IMR-90 (cell line): Measurements from ENCODE around the gene BEX1. TPM values are rescaled to one million over a fixed set of nuclear protein-coding genes. Genes with fewer than 3 reads are reported as not detected.

Source experiments
- ATAC-seq: fragments of 200-7000 bp; cut with Tn5 transposase; 2 replicates; pipeline ENCODE4 v1.9.1; 2020; ENCODE audit warnings: low read depth, mild to moderate bottlenecking, moderate library complexity
- BruUV-seq: library from RNA; stranded (reverse); fragments of 400-500 nt; replicated peaks from 2 replicates; lab custom pipeline; 2021; lab: Mats Ljungman, UMichigan
- CTCF ChIA-PET: fragments of 300-600 bp; formaldehyde crosslinking; extraction: SDS; loops from one replicate; lab custom pipeline; 2021; ENCODE audit warnings: antibody characterized with exemption; lab: Yijun Ruan, JAX
- POLR2A ChIA-PET: fragments of 300-600 bp; sonication (Branson Sonifier 250); formaldehyde crosslinking; loops from one replicate; lab custom pipeline; 2022; ENCODE audit warnings: antibody characterized with exemption; ENCODE audit not compliant: unreplicated experiment; lab: Charles Lee
- DNase-seq: peaks from one replicate; pipeline ENCODE4 v3.0.0; 2013
- H2AFZ ChIP-seq: replicated peaks from 2 replicates; pipeline ENCODE3; 2013; ENCODE audit warnings: low read length, mild to moderate bottlenecking; ENCODE audit not compliant: poor library complexity
- H2AK5ac ChIP-seq: 2 replicates; pipeline ENCODE4 v1.6.1; 2013; ENCODE audit warnings: low read depth, low read length, inconsistent platforms
- H2AK9ac ChIP-seq: replicated peaks from 2 replicates; pipeline ENCODE3; 2013; ENCODE audit warnings: mild to moderate bottlenecking, low read depth, low read length, moderate library complexity; ENCODE audit not compliant: poor library complexity
- H2BK120ac ChIP-seq: 2 replicates; pipeline ENCODE4 v1.6.1; 2013; ENCODE audit warnings: low read depth, low read length, inconsistent platforms
- H2BK15ac ChIP-seq: 3 replicates; pipeline ENCODE4 v1.6.1; 2013; ENCODE audit warnings: low read depth, low read length, inconsistent platforms
- H2BK20ac ChIP-seq: 2 replicates; pipeline ENCODE4 v1.6.1; 2013; ENCODE audit warnings: low read depth, mild to moderate bottlenecking, inconsistent platforms, low read length, moderate library complexity
- H2BK5ac ChIP-seq: 2 replicates; pipeline ENCODE4 v1.6.1; 2013; ENCODE audit warnings: mild to moderate bottlenecking, low read depth, low read length, inconsistent platforms; ENCODE audit not compliant: poor library complexity, severe bottlenecking
- H3K14ac ChIP-seq: replicated peaks from 2 replicates; pipeline ENCODE4 v1.6.1; 2013; ENCODE audit warnings: low read depth, low read length, inconsistent platforms
- H3K18ac ChIP-seq: 2 replicates; pipeline ENCODE4 v1.6.1; 2013; ENCODE audit warnings: low read depth, low read length, control low read depth
- H3K23ac ChIP-seq: 2 replicates; pipeline ENCODE4 v1.6.1; 2013; ENCODE audit warnings: low read depth, low read length, inconsistent platforms
- H3K27ac ChIP-seq: 2 replicates; pipeline ENCODE4 v1.5.1; 2013; ENCODE audit warnings: mild to moderate bottlenecking, control low read depth, low read length; ENCODE audit not compliant: insufficient read depth
- H3K27me3 ChIP-seq: 2 replicates; pipeline ENCODE4 v1.6.1; 2013; ENCODE audit warnings: low read length; ENCODE audit not compliant: control insufficient read depth, insufficient read depth
- H3K36me3 ChIP-seq: 2 replicates; pipeline ENCODE4 v1.6.1; 2013; ENCODE audit warnings: low read length, mixed read lengths; ENCODE audit not compliant: control insufficient read depth, insufficient read depth
- H3K4ac ChIP-seq: 2 replicates; pipeline ENCODE4 v1.6.1; 2013; ENCODE audit warnings: low read depth, low read length, inconsistent platforms
- H3K4me1 ChIP-seq: 2 replicates; pipeline ENCODE4 v1.6.1; 2013; ENCODE audit warnings: low read length, mixed read lengths; ENCODE audit not compliant: control insufficient read depth, insufficient read depth
- H3K4me2 ChIP-seq: 2 replicates; pipeline ENCODE4 v1.6.1; 2013; ENCODE audit warnings: low read depth, mild to moderate bottlenecking, control low read depth, low read length, moderate library complexity
- H3K4me3 ChIP-seq: 2 replicates; pipeline ENCODE4 v1.5.1; 2013; ENCODE audit warnings: low read depth, mild to moderate bottlenecking, control low read depth, low read length, moderate library complexity; ENCODE audit not compliant: insufficient read depth
- H3K56ac ChIP-seq: 2 replicates; pipeline ENCODE4 v1.6.1; 2013; ENCODE audit warnings: low read length, inconsistent platforms; ENCODE audit not compliant: insufficient read depth; ENCODE audit errors: extremely low read depth
- H3K79me1 ChIP-seq, 2 experiments: 2 replicates each; pipeline ENCODE4 v1.6.1; 2013; ENCODE audit warnings: low read length in 2 of 2, inconsistent platforms in 1 of 2, low read depth in 1 of 2
- H3K9ac ChIP-seq: 2 replicates; pipeline ENCODE4 v1.6.1; 2013; ENCODE audit warnings: low read depth, low read length, control low read depth
- H3K9me1 ChIP-seq: 2 replicates; pipeline ENCODE4 v1.6.1; 2013; ENCODE audit warnings: low read length, inconsistent platforms; ENCODE audit not compliant: insufficient read depth
- H3K9me3 ChIP-seq: 2 replicates; pipeline ENCODE4 v1.6.1; 2013; ENCODE audit warnings: low read length; ENCODE audit not compliant: control insufficient read depth, insufficient read depth
- H4K20me1 ChIP-seq: 2 replicates; pipeline ENCODE4 v1.6.1; 2013; ENCODE audit warnings: low read length, inconsistent platforms; ENCODE audit not compliant: insufficient read depth
- H4K5ac ChIP-seq: 2 replicates; pipeline ENCODE4 v1.6.1; 2013; ENCODE audit warnings: mild to moderate bottlenecking, low read depth, low read length, control low read depth
- H4K8ac ChIP-seq, 2 experiments: 2 replicates each; pipeline ENCODE4 v1.6.1; 2013; ENCODE audit warnings: low read depth in 2 of 2, low read length in 2 of 2, control low read depth in 1 of 2, inconsistent platforms in 1 of 2
- H4K91ac ChIP-seq: 2 replicates; pipeline ENCODE4 v1.6.1; 2013; ENCODE audit warnings: low read depth, low read length, inconsistent platforms; ENCODE audit not compliant: insufficient read depth
- BHLHE40 ChIP-seq: fragments of 150-350 bp; IDR thresholded peaks from 2 replicates; pipeline ENCODE4 v1.6.1; 2016; ENCODE audit warnings: mild to moderate bottlenecking, low read depth, low read length
- CEBPB ChIP-seq: IDR thresholded peaks from 2 replicates; pipeline ENCODE4 v1.6.1; 2012; ENCODE audit warnings: low read depth, low read length, improper control_type of control experiment
- CHD1 ChIP-seq: IDR thresholded peaks from 2 replicates; pipeline ENCODE4 v1.6.1; 2012; ENCODE audit warnings: low read depth, low read length, improper control_type of control experiment
- FOS ChIP-seq: fragments of 150-350 bp; IDR thresholded peaks from 2 replicates; pipeline ENCODE4 v1.6.1; 2016; ENCODE audit warnings: low read depth, low read length
- MXI1 ChIP-seq: IDR thresholded peaks from 2 replicates; pipeline ENCODE4 v1.6.1; 2012; ENCODE audit warnings: low read depth, mild to moderate bottlenecking, low read length, moderate library complexity, borderline replicate concordance
- NFE2L2 ChIP-seq: fragments of 150-350 bp; IDR thresholded peaks from 2 replicates; pipeline ENCODE4 v1.6.1; 2016; ENCODE audit warnings: low read depth, mild to moderate bottlenecking, low read length
- RFX5 ChIP-seq: IDR thresholded peaks from 2 replicates; pipeline ENCODE4 v1.8.0; 2012; ENCODE audit warnings: low read depth, mild to moderate bottlenecking, low read length, moderate library complexity
- SMC3 ChIP-seq: fragments of 150-350 bp; IDR thresholded peaks from 2 replicates; pipeline ENCODE4 v1.6.1; 2016; ENCODE audit warnings: low read depth, mild to moderate bottlenecking, antibody characterized with exemption, low read length, moderate library complexity
- WGBS, 2 experiments: methylation state at CpG; one replicate each; pipeline versions ENCODE4 v1.1.5 to v1.1.7; 2013; ENCODE audit warnings: missing lambda C conversion rate in 2 of 2; ENCODE audit not compliant: insufficient read length in 1 of 2; ENCODE audit errors: extremely low coverage in 2 of 2; 5-methylcytosine and 5-hydroxymethylcytosine counted together
- dilution Hi-C: fragments of 300-500 bp; cut with HindIII; formaldehyde crosslinking; loops from one replicate; pipeline ENCODE4 v1.14.3; 2018; ENCODE audit warnings: low sequenced_read_pairs; ENCODE audit not compliant: unreplicated experiment
- in situ Hi-C: fragments of 300-500 bp; cut with MboI; formaldehyde crosslinking; loops from 3 replicates; pipeline ENCODE4 v1.14.3; 2019; ENCODE audit warnings: low sequenced_read_pairs, inconsistent platforms, mixed read lengths
- intact Hi-C: fragments of 100-400 bp; cut with micrococcal nuclease; formaldehyde crosslinking; loops from 2 replicates; pipeline ENCODE4 v1.10.0; 2022
- polyA plus RNA-seq, 3 experiments: library from polyadenylated mRNA; depleted of rRNA; stranded (reverse); fragments of >200 nt; gene quantifications; 2 replicates each; pipeline ENCODE4 v1.2.3, GENCODE V29; 2012; ENCODE audit warnings: low replicate concordance in 1 of 3
- total RNA-seq: library from RNA; depleted of rRNA; stranded (reverse); fragments of >200 nt; gene quantifications from 2 replicates; pipeline ENCODE4 v1.2.3, GENCODE V29; 2012
- TF ChIP-seq, protein P1 (sequence below): fragments of 150-350 bp; IDR thresholded peaks from 2 replicates; pipeline ENCODE4 v1.6.1; 2017; ENCODE audit warnings: mild to moderate bottlenecking, antibody characterized with exemption, low read length, low read depth
- TF ChIP-seq, protein P2 (sequence below): conservative IDR thresholded peaks from 2 replicates; pipeline ENCODE4 v1.5.1; 2012; ENCODE audit warnings: mild to moderate bottlenecking, low read depth, low read length, improper control_type of control experiment
- TF ChIP-seq, protein P3 (sequence below): fragments of 150-350 bp; IDR thresholded peaks from 2 replicates; pipeline ENCODE4 v1.6.1; 2016; ENCODE audit warnings: low read depth, mild to moderate bottlenecking, low read length, moderate library complexity, borderline replicate concordance

Gene BEX1
- total and polyA plus RNA-seq, 2 of the 4 experiments (the other 2 are of a cell fraction), result 0.18 to 0.27 TPM

DNA sequence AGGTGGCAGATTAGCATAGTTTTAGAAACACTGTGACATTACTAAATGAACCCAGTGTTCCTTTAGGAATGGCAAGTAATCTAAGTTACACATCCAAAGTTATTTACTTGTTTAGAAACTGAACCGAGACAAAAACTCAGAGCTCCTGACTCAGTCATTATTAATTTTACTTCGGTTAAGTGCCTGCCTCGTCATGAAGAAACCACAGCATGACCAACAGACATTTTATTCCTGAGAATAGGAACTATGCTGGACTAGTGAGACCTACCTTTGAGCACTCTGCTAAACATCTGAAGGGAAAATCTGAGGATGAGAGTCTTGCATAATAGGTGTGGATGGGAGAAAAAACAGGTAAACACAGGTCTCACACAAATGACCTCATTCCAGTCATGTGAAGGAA lies 2.5 kb downstream of the BEX1 start:
- no peak overlapping the region for H2BK5ac ChIP-seq
- no peak overlapping the region for H4K5ac ChIP-seq
- no TSS peak for BruUV-seq
- H2BK20ac ChIP-seq, result no peak overlapping the region
- no peak overlapping the region for H4K91ac ChIP-seq
- H2BK15ac ChIP-seq, result no peak overlapping the region
- H4K8ac ChIP-seq, result no peak overlapping the region
- H2AFZ ChIP-seq, result no peak overlapping the region
- H3K79me1 ChIP-seq, result no peaks in the 10 kb centered on the region
- H2AK5ac ChIP-seq, result no peak overlapping the region
- H3K4me2 ChIP-seq, result no peak overlapping the region
- no peak overlapping the region for H3K18ac ChIP-seq
- ATAC-seq (no peak), DNase-seq (no peak)
- H3K4me3 ChIP-seq, result no peak overlapping the region
- ChIA-PET CTCF (no interaction called here), POLR2A (no interaction called here)
- no peak overlapping the region for H3K23ac ChIP-seq
- no peaks in the 10 kb centered on the region; the same call in none of the 2 replicates for H3K27me3 ChIP-seq
- H3K56ac ChIP-seq, result no peak overlapping the region
- H3K36me3 ChIP-seq, result no peaks in the 10 kb centered on the region
- TF ChIP-seq, protein P1, sequence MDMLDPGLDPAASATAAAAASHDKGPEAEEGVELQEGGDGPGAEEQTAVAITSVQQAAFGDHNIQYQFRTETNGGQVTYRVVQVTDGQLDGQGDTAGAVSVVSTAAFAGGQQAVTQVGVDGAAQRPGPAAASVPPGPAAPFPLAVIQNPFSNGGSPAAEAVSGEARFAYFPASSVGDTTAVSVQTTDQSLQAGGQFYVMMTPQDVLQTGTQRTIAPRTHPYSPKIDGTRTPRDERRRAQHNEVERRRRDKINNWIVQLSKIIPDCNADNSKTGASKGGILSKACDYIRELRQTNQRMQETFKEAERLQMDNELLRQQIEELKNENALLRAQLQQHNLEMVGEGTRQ, result no peak
- TF ChIP-seq FOS, result no peak
- TF ChIP-seq NFE2L2, result no peak
- no peak for TF ChIP-seq BHLHE40
- TF ChIP-seq, protein P2, sequence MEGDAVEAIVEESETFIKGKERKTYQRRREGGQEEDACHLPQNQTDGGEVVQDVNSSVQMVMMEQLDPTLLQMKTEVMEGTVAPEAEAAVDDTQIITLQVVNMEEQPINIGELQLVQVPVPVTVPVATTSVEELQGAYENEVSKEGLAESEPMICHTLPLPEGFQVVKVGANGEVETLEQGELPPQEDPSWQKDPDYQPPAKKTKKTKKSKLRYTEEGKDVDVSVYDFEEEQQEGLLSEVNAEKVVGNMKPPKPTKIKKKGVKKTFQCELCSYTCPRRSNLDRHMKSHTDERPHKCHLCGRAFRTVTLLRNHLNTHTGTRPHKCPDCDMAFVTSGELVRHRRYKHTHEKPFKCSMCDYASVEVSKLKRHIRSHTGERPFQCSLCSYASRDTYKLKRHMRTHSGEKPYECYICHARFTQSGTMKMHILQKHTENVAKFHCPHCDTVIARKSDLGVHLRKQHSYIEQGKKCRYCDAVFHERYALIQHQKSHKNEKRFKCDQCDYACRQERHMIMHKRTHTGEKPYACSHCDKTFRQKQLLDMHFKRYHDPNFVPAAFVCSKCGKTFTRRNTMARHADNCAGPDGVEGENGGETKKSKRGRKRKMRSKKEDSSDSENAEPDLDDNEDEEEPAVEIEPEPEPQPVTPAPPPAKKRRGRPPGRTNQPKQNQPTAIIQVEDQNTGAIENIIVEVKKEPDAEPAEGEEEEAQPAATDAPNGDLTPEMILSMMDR, result no peak
- TF ChIP-seq, protein P3, sequence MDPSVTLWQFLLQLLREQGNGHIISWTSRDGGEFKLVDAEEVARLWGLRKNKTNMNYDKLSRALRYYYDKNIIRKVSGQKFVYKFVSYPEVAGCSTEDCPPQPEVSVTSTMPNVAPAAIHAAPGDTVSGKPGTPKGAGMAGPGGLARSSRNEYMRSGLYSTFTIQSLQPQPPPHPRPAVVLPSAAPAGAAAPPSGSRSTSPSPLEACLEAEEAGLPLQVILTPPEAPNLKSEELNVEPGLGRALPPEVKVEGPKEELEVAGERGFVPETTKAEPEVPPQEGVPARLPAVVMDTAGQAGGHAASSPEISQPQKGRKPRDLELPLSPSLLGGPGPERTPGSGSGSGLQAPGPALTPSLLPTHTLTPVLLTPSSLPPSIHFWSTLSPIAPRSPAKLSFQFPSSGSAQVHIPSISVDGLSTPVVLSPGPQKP, result no peak
- TF ChIP-seq CEBPB, result no peak
- no peak for TF ChIP-seq SMC3
- TF ChIP-seq RFX5, result no peak
- no peak for TF ChIP-seq CHD1
- no peak for TF ChIP-seq MXI1
- no peaks in the 10 kb centered on the region for H4K20me1 ChIP-seq
- 60% methylated on average over 1 of the region's 3 CpGs; no CpG with 5 or more reads in 1 of the 2 experiments for WGBS, 2 experiments
- intact Hi-C loops, result no loop called here
- in situ Hi-C loops, result no loop called here
- no peak overlapping the region for H3K27ac ChIP-seq
- no peak overlapping the region for H2AK9ac ChIP-seq
- no peak overlapping the region for H2BK120ac ChIP-seq
- no peak overlapping the region for H3K14ac ChIP-seq
- H3K4ac ChIP-seq, result no peak overlapping the region
- dilution Hi-C loops, result no loop called here
- H3K9me1 ChIP-seq, result no peaks in the 10 kb centered on the region
- no peaks in the 10 kb centered on the region for H3K9me3 ChIP-seq
- no peaks in the 10 kb centered on the region for H3K4me1 ChIP-seq
- no peak overlapping the region for H3K9ac ChIP-seq
